SK-N-SH (cell line): ENCODE results near the gene CDH16.

Experiments
- CTCF ChIP-seq: fragments of 200-600 bp; sonication (generic); IDR thresholded peaks from 2 replicates; pipeline ENCODE4 v1.6.1; 2017; ENCODE audit warnings: antibody characterized with exemption, mild to moderate bottlenecking, moderate library complexity
- EP300 ChIP-seq, 2 experiments: IDR thresholded peaks; 2 replicates each; pipeline versions ENCODE4 v1.4.0 to v1.6.1; 2012; ENCODE audit warnings: borderline replicate concordance in 1 of 2, low read depth in 1 of 2, low read length in 1 of 2
- EZH2phosphoT487 ChIP-seq: fragments of 200-600 bp; sonication (generic); IDR thresholded peaks from 2 replicates; pipeline ENCODE4 v1.6.1; 2017; ENCODE audit warnings: low read depth, mixed run types, mild to moderate bottlenecking, antibody characterized with exemption, moderate library complexity, borderline replicate concordance
- GABPA ChIP-seq: IDR thresholded peaks from 2 replicates; pipeline ENCODE4 v1.4.0; 2012; ENCODE audit warnings: low read depth, mild to moderate bottlenecking
- JUND ChIP-seq: IDR thresholded peaks from 2 replicates; pipeline ENCODE4 v1.4.0; 2012
- RCOR1 ChIP-seq: fragments of 150-350 bp; IDR thresholded peaks from 2 replicates; pipeline ENCODE4 v1.6.1; 2017; ENCODE audit warnings: antibody characterized with exemption, low read length
- USF2 ChIP-seq: fragments of 150-350 bp; IDR thresholded peaks from 2 replicates; pipeline ENCODE4 v1.6.1; 2017; ENCODE audit warnings: antibody characterized with exemption, low read length, low read depth, borderline replicate concordance
- ZBTB33 ChIP-seq: IDR thresholded peaks from 2 replicates; pipeline ENCODE4 v1.4.0; 2012; ENCODE audit warnings: low read depth, borderline replicate concordance

- TF ChIP-seq ZBTB33 (no peak), EP300 (IDR thresholded peaks at IDR 0.05; ENCODE audit: borderline replicate concordance in 1 of 2, low read depth in 1 of 2, low read length in 1 of 2) (no peak), GABPA (no peak), RCOR1 (no peak), EZH2phosphoT487 (no peak), CTCF (no peak), JUND (no peak), USF2 (no peak)
Measured at GRCh38 chr16:66959704-66960161, 41.0 kb upstream of the CDH16 start.
